GM19395 (cell line): ENCODE results near the gene SAMD10.
"Not testable (repeated sequence)": the region's sequence is repeated elsewhere in the genome, so short reads cannot be mapped to it uniquely, and the experiment has no call there.

Experiments used
- ATAC-seq: cut with Tn5 transposase; IDR thresholded peaks from one replicate; pipeline ENCODE4 v1.9.1; 2021; ENCODE audit warnings: mild to moderate bottlenecking, moderate library complexity; ENCODE audit not compliant: unreplicated experiment

SAMD10 gene

GRCh38 chr20:64003960-64004725 lies 24.7 kb upstream of the SAMD10 start:
- ATAC-seq = no peak

DNA sequence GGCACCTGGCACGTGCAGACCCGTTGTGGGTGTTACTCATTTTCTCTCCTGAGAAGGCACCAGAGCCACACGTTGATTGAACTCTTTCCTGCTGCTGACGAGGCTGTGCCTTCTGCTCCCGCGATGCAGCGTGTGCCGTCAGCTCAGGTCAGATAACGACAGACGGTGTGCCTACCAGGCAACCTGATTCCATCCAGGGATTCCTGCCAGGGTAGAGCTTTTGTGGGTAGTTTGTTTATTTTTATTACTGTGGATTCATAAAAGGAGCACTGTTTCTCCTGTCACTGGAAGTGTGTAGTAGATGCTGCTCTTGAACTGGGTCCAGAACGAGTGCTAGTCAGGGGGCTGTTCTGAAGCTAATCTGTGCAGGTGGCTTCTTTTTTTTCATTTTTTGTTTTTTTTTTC lies 22.2 kb upstream of the SAMD10 start:
- ATAC-seq = no peak

GRCh38 chr20:64000906-64001305 lies 21.5 kb upstream of the SAMD10 start:
- ATAC-seq = no peak

DNA sequence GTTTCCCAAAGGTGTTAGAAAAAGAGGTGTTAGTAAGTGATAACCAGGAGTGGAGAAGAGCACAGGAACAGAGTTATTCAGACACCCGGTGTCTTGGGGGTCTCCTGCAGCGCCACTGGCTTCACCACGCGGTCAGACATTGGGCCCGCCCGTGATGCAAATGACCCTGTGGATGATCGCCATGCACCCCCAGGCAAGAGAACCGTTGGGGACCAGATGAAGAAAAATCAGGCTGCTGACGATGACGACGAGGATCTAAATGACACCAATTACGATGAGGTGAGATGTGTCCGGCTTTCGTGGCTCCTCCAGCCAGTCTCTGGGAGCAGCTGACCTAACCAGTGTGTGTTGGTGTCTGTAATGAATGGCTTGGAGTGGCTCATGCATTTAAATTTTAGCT lies 3.5 kb upstream of the SAMD10 start:
- no peak for ATAC-seq

DNA sequence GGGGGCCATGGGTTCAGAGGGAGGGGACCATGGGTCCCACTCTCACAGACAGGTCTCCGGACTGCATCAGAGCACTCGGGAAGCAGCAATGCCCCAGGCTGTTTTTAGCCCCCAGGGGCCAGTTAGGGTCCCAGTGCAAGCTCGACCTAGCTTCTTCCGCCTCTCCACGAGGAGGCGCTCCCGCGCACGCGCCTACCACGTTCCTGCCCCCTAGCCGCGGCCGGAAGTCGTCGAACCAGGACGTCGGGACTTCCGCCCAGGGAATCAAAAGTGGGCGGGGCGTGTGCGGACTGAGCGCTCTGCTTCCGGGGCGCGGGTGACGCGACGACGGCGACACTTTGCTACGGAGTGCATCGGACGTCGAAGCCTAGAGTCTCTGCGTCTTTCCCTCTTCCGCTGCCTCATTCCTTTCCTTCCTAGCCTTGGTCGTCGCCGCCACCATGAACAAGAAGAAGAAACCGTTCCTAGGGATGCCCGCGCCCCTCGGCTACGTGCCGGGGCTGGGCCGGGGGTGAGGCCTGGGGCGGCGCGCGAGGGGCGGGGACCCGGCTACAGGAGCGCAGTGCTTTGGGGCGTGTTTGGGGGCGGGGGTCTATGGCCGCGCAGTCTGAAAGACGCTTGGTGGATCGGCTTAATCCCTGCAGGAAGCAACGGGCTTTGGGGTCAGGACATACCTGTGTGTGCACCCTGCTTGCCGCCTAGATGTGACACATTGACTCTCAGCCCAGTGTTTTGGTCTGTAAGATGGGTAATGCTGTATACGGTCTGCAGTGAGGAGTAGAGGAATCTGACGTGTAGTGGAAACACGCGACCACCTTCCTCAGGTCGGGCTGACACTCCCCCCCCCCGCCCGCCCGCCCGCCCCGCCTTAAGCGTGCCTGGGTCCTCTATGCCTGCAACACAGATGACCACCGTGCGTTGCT lies 1.6 kb upstream of the SAMD10 start, which contains the start of gene PRPF6:
Gene PRPF6 (plus strand): TSS at position 327 of the 923 bp plus-strand sequence. CDS start 114 bp downstream, at position 441.
- peak; percentile 58 for ATAC-seq

DNA sequence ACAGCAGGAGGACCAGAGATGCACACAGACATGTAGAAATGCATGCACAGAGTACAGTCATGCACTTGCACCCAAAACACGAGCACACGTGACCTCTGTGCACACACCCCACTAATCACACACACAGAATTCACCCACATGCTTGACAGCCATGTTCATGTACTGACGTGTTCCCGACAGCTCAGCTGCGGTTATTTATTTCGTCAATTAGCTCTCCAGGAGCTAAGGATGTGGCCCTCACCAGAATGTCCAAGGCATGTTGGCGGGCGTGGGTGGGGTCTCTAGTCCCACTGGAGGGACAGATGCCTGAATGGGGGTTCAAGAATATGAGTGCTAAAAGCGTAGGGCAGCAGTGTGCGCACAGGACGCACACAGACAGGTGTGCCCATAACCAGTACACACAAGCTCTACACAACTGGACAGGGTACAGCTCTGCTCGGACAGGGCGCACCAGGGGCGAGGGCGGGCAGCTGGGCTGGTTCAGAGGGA lies 919 bp upstream of the SAMD10 start:
- peak; percentile 2 for ATAC-seq

- ATAC-seq = no peak
These were observed 249 bp downstream of the SAMD10 start for GRCh38 chr20:63979229-63979556.

DNA sequence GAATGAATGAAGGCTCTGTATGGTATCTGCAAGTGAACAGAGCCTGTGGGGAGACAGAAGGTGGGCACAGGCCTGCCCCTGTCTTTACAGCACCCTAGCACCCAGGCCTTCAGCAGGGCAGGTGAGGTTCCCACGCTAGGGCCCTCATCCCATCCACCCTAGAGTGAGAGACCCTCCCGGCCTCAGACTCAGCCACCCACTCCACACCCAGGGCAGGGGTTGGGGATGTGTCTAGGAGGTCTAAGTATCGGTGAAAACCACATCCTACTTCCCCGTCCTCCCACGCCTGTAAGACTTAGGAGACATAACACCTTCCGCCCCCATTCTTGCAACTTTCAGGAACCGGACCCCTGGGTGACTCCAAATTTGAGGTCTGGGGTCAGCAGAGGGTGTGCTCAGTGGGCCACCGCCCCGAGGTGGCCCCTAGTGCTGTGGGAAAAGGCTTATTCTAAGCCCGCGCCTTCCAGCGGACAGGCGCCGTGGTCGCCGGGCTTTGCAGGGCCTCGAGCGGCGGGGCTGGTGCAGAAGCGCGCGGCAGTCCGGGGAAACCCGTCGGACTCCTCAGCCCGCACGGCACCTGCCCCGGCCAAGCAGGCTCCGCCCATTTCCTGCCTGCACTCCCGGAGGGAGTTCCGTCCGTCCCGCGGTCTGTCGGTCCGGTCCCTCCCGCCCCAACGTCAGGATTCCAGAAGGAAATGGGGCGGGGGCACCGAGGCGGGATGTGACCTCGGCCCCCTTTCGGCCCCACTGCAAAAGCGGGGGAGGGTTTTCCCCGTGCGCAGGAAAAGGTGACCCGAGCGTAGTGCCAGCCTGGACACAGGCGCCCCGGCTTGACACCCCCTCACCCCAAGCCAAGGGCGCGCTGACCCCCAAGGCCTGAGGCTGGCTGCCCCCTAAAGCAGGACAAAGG lies 868 bp downstream of the SAMD10 start:
- ATAC-seq = peak; percentile 36

- no peak for ATAC-seq
These were observed 1.6 kb downstream of the SAMD10 start for GRCh38 chr20:63977739-63978276.

DNA sequence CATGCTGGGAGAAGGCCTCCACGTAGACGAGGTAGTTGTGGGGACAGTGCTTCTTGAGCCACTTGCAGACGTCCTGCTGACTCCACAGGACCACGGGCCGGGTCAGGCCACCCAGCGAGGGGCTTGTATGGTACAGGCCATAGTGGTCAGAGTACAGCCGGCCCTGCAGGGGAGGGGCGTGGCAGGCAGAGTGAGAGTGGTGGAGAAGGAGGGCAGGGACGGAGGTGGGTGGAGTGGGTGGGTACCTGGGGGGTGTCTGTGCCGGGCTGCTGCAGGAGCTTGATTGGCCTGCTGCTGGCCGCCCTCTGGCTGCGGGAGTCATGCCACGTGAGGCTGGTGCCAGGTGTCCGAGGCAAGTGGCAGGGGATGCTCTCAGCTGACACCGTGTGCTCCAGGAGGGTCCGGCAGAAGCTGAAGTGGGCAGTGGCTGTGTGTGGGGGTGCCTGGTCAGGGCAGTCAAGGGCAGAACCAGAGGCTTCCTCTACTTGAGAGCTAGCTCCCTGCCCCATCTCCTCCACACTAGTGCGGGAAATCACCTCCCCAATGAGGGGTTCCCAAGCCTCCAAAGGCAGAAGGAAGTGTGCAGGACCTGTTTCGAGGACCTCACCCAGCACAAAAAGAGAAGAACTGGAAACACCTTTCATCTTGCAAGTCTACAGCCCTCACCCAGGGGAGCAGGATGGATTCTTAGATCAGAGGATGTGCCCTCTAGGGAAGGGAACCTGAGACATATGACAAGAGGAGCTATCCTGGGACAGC lies 2.3 kb downstream of the SAMD10 start:
- no peak for ATAC-seq

GRCh38 chr20:63976511-63976910 lies 2.9 kb downstream of the SAMD10 start:
- not testable (repeated sequence) for ATAC-seq

DNA sequence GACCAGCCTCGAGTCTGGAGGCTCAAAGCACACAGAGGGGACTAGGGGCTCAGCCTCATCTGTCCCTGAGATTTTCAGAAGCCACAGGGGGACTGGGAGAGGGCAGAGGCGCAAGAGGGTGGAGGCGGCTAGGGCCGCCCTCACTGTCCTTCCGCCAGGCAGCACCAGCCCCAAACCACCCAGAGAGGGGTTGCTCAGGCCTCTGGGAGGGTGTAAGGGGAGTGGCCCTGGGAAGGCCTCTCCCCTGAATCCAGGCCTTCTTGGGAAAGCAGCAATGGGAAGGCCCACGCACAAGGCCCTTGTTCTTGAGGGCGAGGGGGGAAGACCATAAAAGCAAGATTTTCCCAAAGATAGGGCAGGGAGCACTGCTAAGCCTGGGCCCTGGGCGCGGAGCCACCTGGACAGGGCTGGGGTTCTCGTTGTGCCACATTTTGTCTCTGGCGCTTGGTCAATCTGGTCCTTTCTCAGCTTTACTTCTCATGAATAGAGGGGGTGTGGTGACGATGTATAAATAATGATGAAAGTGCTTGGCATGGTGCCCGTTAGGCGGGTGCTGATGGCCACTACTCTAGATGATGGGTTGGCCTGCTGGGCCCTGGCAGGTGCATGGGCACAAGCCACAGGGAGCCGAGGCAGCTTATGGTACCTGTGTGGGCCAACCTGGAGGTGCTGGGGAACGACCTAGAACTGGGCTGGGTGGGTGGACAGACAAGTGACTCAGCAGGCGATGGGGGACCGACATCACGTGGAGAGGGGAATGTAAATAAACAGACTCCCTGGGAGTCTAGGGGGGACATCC lies 4.8 kb downstream of the SAMD10 start:
- ATAC-seq = no peak

DNA sequence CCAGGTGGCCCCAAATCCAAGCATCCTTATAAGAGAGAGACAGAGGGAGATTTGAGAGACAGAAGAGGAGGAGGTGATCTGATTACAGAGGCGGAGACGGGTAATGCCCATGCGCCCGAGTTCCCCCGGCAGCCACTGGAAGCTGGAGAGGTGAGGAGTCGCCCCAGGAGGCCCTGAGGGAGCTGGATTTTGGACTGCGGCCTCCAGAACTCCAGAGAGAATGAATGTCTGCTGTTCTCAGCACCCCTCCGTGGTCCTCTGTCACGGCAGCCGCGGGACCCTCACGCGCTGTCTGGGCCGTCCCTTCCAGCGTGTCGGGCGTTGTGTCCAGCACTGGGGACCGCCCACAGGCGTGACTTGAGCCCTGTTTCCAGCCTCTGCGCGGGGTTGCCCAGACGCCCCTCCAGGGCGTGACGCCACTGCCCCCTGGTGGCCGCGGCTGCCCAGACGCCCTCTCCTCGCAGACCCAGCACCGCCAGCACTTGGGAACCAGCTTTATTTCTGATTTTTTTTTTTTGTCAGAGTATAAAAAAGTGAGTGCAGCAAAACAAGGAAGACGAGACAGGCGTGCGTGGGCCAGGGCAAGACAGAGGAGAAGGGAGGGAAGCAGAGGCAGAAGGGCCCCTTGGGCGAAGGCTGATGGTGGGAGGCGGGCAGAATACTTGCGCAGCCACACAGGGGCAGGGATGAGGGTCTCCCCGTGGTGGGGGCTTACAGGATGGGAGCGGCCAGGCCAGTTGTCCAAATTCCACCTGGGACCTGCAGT lies 5.6 kb downstream of the SAMD10 start:
- ATAC-seq = no peak

DNA sequence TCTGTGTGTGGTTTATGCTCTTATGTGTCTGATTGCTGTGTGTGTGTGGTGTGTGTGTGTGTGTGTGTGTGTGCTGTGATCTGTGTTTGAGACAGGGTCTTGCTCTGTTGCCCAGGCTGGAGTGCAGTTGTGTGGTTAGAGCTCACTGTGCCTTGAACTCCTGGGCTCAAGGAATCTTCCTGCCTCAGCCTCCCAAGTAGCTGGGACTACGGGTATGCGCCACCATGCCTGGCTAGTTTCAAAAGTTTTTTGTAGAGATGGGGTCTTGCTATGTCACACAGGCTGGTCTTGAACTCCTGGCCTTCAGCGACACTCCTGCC lies 6.3 kb downstream of the SAMD10 start:
- ATAC-seq = no peak

GRCh38 chr20:63972312-63973159 lies 6.9 kb downstream of the SAMD10 start:
- no peak for ATAC-seq

GRCh38 chr20:63971960-63972311 lies 7.5 kb downstream of the SAMD10 start:
- ATAC-seq = not testable (repeated sequence)

- no peak for ATAC-seq
These were observed 8.6 kb downstream of the SAMD10 start for GRCh38 chr20:63970714-63971431.
